ENCODE measurements around the gene JTB. TPM values are rescaled to one million over a fixed set of nuclear protein-coding genes. Genes with fewer than 3 reads are reported as not detected.

JTB gene
- total RNA-seq, 1 experiment from 2014 or later: 123 TPM

DNA sequence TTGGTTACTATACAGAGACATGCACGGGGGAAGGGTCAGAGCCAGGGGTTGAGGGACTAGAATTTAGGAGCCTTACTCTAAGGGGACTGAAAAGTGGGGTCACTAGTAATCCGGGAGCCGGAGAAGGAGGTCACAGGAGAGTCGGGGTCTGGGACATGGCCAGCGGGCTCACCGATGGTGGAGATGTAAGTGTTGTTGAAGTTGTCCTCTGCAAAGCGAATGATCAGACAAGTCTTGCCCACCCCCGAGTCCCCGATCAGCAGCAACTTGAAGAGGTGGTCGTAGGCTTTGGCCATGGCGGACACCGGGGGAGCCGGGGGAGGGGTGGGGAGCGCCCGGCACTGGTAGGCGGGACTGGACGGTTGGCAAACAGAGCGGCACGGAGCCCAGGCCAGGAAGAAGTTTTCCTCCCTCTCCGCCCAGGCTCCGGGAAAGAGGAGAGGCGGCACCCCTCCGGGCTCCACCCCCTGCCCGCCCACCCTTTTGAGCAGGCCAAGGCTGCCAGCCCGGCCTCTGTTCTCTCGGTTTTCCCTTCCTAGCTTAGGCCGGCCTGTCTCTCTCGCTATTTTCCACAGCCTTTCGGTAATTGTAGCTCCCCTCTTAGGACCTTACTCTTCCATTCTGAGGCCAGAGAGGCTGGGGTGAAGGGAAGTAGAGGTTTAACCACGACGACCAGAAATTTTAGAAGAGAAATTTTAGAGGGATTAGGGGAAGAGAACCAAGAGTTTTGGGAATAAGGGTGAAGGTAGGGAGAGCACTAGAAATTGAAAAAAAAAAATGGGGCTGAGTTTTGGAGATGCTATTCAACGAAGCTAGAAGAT is 8.7 kb upstream of the JTB start, which contains the start of gene RAB13:
TSS of gene RAB13 (minus strand) at position 399 of the 821 bp plus-strand sequence. CDS start at position 296, 103 bp downstream.
- DNase-seq (ENCODE audit: low read depth, low spot score): peak; percentile 61
- no peaks in the 10 kb centered on the region for H3K9me3 ChIP-seq (ENCODE audit: control insufficient read depth in 1 of 2, insufficient read depth in 1 of 2, low read depth in 1 of 2, low read length in 2 of 2)
- POLR2A ChIA-PET: interaction anchor here (1.0 to 1.9 kb wide), 4 partner anchors 9 to 359 kb away, joined by 3 to 20 read pairs (median 7); partner anchors contain the start of genes CREB3L4, JTB and S100A13
- H2AFZ ChIP-seq (ENCODE audit: low read depth, low read length, poor library complexity, severe bottlenecking): peak within 1 kb of the TSS; percentile 64
- peak within 1 kb of the TSS; percentile 80 for H3K4me2 ChIP-seq (ENCODE audit: low read length)
- ATAC-seq: peak; percentile 82
- CTCF ChIA-PET: interaction anchor here (0.7 to 2.0 kb wide), 13 partner anchors 8 to 634 kb away, joined by 3 to 17 read pairs (median 5); partner anchors contain the start of genes CREB3L4, DENND4B, JTB and SLC27A3
- TF ChIP-seq EGR1 (IDR thresholded peaks at IDR 0.05; ENCODE audit: low read depth): 0 out of 2 replicates have a peak, but pooled peaks have one; percentile 32
- no peak for TF ChIP-seq EZH2phosphoT487 (IDR thresholded peaks at IDR 0.05; ENCODE audit: borderline replicate concordance)
- no peak for TF ChIP-seq ELF1 (IDR thresholded peaks at IDR 0.05; ENCODE audit: borderline replicate concordance, low read depth)
- TF ChIP-seq POLR2AphosphoS5 (IDR thresholded peaks at IDR 0.05; ENCODE audit: low read depth, low read length): peak; percentile 69
- TF ChIP-seq SP1 (IDR thresholded peaks at IDR 0.05; ENCODE audit: low read depth): no peak; the same call in 1 of the 2 replicates
- peaks cover 10% of the 10 kb centered on the region for H3K79me2 ChIP-seq (ENCODE audit: insufficient read depth, low read length)
- peak within 1 kb of the TSS; percentile 67 to 81 for H3K4me3 ChIP-seq (replicated peaks in 1 of 2; ENCODE audit: low read depth in 1 of 2, low read length in 2 of 2)
- intact Hi-C loops (cut with micrococcal nuclease): loop anchor here (1.0 to 5.0 kb wide), 8 partner anchors 39 to 479 kb away; partner anchors contain the start of gene DENND4B
- RAD21 ChIA-PET (ENCODE audit: low non-redundant PET in 1 of 2, low total read pairs in 2 of 2, uncharacterized antibody in 2 of 2, unreplicated experiment in 2 of 2): interaction anchor here (0.6 to 1.7 kb wide), 5 partner anchors 90 to 315 kb away, joined by 3 to 10 read pairs (median 3); no protein-coding TSS in a partner anchor
- H4K20me1 ChIP-seq (ENCODE audit: insufficient read depth): no peaks in the 10 kb centered on the region
- H3K4me1 ChIP-seq (ENCODE audit: control insufficient read depth in 1 of 2, insufficient read depth in 2 of 2, low read length in 2 of 2): peaks cover 12 to 34% of the 10 kb centered on the region in 2 experiments
- BruUV-seq (replicated peaks): no TSS peak
- peaks cover 4% of the 10 kb centered on the region in 2 experiments; a peak in 2 of 4 replicates for H3K36me3 ChIP-seq (ENCODE audit: control insufficient read depth in 1 of 2, insufficient read depth in 2 of 2, low read length in 2 of 2)
- no peaks in the 10 kb centered on the region for H3K27me3 ChIP-seq (ENCODE audit: insufficient read depth, low read length)
- no peaks in the 10 kb centered on the region for H3K9me2 ChIP-seq (ENCODE audit: insufficient read depth)
- H3K9ac ChIP-seq (ENCODE audit: low read length): peak within 1 kb of the TSS; percentile 79
- peak within 1 kb of the TSS; percentile 70 for H3K27ac ChIP-seq (ENCODE audit: low read depth, low read length)

DNA sequence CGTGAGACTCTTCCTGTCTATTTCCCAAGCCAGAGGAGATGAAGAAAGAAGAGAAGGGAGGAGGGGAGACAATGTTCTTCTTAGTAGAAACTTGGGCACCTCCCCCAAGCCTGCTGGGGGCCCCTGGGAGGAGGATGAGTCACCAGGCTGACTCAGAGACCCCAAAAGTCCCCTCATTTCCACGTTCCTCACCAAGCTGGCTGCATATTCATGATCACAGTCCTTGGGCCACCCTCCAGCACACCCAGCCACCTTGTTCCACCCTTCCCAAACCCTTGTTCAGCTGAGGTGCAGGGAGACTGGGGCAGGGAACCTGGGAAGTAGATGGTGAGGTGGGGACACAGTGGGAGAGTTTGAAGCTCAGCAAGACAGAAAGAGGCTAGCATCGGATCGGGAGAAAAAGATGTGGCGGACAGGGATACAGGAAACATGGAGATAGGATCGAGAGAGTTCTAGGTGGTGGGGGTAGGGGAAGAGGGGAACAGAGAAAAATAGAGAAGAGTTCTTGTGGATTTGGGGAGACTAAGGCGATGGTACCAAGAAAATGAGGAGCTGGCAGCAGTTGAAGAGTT is 8.0 kb upstream of the JTB start:
- Histone ChIP-seq H3K9ac (ENCODE audit: low read length) (peak overlapping the region; percentile 79), H3K9me2 (ENCODE audit: insufficient read depth) (no peaks in the 10 kb centered on the region), H3K27ac (ENCODE audit: low read depth, low read length) (peak overlapping the region; percentile 43), H3K27me3 (ENCODE audit: insufficient read depth, low read length) (no peaks in the 10 kb centered on the region), H3K9me3 (ENCODE audit: control insufficient read depth in 1 of 2, insufficient read depth in 1 of 2, low read depth in 1 of 2, low read length in 2 of 2) (no peaks in the 10 kb centered on the region), H3K36me3 (ENCODE audit: control insufficient read depth in 1 of 2, insufficient read depth in 2 of 2, low read length in 2 of 2) (peaks cover 3 to 4% of the 10 kb centered on the region in 2 experiments; a peak in 1 of 4 replicates), H2AFZ (ENCODE audit: low read depth, low read length, poor library complexity, severe bottlenecking) (no peak overlapping the region), H3K4me3 (replicated peaks in 1 of 2; ENCODE audit: low read depth in 1 of 2, low read length in 2 of 2) (peak overlapping the region; percentile 67 to 81), H3K4me2 (ENCODE audit: low read length) (peak overlapping the region; percentile 80), H4K20me1 (ENCODE audit: insufficient read depth) (no peaks in the 10 kb centered on the region), H3K79me2 (ENCODE audit: insufficient read depth, low read length) (peaks cover 4% of the 10 kb centered on the region; the same call in 1 of the 2 replicates), H3K4me1 (ENCODE audit: control insufficient read depth in 1 of 2, insufficient read depth in 2 of 2, low read length in 2 of 2) (peaks cover 12 to 34% of the 10 kb centered on the region in 2 experiments)
- intact Hi-C loops (cut with micrococcal nuclease): loop anchor here (5.0 kb wide), 3 partner anchors 203 to 478 kb away; no protein-coding TSS in a partner anchor
- BruUV-seq (replicated peaks): TSS peak; percentile 25
- no peak for DNase-seq (ENCODE audit: low read depth, low spot score)
- RAD21 ChIA-PET (ENCODE audit: low non-redundant PET in 1 of 2, low total read pairs in 2 of 2, uncharacterized antibody in 2 of 2, unreplicated experiment in 2 of 2): no interaction called here
- no peak for ATAC-seq
- POLR2A ChIA-PET: no interaction called here
- TF ChIP-seq JUND (IDR thresholded peaks at IDR 0.05) (no peak), FOSL1 (IDR thresholded peaks at IDR 0.05; ENCODE audit: low read depth) (no peak), ZFX (IDR thresholded peaks at IDR 0.05) (no peak), SP1 (IDR thresholded peaks at IDR 0.05; ENCODE audit: low read depth) (no peak), RAD21 (IDR thresholded peaks at IDR 0.05; ENCODE audit: low read depth) (no peak), YY1 (IDR thresholded peaks at IDR 0.05; ENCODE audit: extremely low read depth, insufficient replicate concordance, low read depth, low read length) (no peak), EZH2 (IDR thresholded peaks at IDR 0.05) (no peak)
- TF ChIP-seq, protein P1, sequence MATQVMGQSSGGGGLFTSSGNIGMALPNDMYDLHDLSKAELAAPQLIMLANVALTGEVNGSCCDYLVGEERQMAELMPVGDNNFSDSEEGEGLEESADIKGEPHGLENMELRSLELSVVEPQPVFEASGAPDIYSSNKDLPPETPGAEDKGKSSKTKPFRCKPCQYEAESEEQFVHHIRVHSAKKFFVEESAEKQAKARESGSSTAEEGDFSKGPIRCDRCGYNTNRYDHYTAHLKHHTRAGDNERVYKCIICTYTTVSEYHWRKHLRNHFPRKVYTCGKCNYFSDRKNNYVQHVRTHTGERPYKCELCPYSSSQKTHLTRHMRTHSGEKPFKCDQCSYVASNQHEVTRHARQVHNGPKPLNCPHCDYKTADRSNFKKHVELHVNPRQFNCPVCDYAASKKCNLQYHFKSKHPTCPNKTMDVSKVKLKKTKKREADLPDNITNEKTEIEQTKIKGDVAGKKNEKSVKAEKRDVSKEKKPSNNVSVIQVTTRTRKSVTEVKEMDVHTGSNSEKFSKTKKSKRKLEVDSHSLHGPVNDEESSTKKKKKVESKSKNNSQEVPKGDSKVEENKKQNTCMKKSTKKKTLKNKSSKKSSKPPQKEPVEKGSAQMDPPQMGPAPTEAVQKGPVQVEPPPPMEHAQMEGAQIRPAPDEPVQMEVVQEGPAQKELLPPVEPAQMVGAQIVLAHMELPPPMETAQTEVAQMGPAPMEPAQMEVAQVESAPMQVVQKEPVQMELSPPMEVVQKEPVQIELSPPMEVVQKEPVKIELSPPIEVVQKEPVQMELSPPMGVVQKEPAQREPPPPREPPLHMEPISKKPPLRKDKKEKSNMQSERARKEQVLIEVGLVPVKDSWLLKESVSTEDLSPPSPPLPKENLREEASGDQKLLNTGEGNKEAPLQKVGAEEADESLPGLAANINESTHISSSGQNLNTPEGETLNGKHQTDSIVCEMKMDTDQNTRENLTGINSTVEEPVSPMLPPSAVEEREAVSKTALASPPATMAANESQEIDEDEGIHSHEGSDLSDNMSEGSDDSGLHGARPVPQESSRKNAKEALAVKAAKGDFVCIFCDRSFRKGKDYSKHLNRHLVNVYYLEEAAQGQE (IDR thresholded peaks at IDR 0.05; ENCODE audit: low read depth): no peak
- CTCF ChIA-PET: interaction anchor here (0.7 to 0.9 kb wide), 2 partner anchors 18 to 164 kb away, joined by 3 to 4 read pairs; partner anchors contain the start of gene CREB3L4

All from HCT116 (cell line).